ENCODE results near the gene ZBTB12.

- no peak for TF ChIP-seq POLR2A (IDR thresholded peaks at IDR 0.05)
- TF ChIP-seq CTCF (IDR thresholded peaks at IDR 0.05) = no peak
Measured at GRCh38 chr6:31879901-31880300, 22.0 kb downstream of the ZBTB12 start.
